ENCODE data around the gene RNF44. TPM values are rescaled to one million over a fixed set of nuclear protein-coding genes. Genes with fewer than 3 reads are reported as not detected.
"Not testable (repeated sequence)": the region's sequence is repeated elsewhere in the genome, so short reads cannot be mapped to it uniquely, and the experiment has no call there.

The RNF44 gene
- polyA plus RNA-seq, 4 donors: 13.5 to 56.9 (median 20.8) TPM

- Histone ChIP-seq H3K27ac (ENCODE audit: low read depth in 1 of 3, low read length in 2 of 3) (no peak overlapping the region), H3K27me3 (ENCODE audit: control insufficient read depth in 3 of 3, insufficient read depth in 3 of 3, low read length in 3 of 3) (no peaks in the 10 kb centered on the region), H3K4me3 (ENCODE audit: low read depth in 1 of 3, low read length in 3 of 3) (no peak overlapping the region), H3K36me3 (ENCODE audit: control insufficient read depth in 3 of 3, insufficient read depth in 2 of 3, low read depth in 1 of 3, low read length in 3 of 3) (peaks cover 12 to 62% (median 39%) of the 10 kb centered on the region in 3 donors), H3K9me3 (ENCODE audit: control insufficient read depth in 2 of 2, insufficient read depth in 1 of 2, low read depth in 1 of 2, low read length in 1 of 2) (no peaks in the 10 kb centered on the region), H3K4me1 (ENCODE audit: control insufficient read depth in 3 of 3, insufficient read depth in 2 of 3, low read depth in 1 of 3, low read length in 2 of 3) (peaks cover 0 to 4% (median 0%) of the 10 kb centered on the region in 3 donors)
- 93 to 100% (median 98%) methylated on average over 3 of the region's 3 CpGs for WGBS, 3 donors
- DNase-seq (no peak), FAIRE-seq (no peak)
Observed at GRCh38 chr5:176500511-176500910, 36.7 kb downstream of the RNF44 start.

GRCh38 chr5:176499273-176499672, 37.9 kb downstream of the RNF44 start:
- FAIRE-seq (no peak), DNase-seq (no peak)
- H3K4me1 ChIP-seq (ENCODE audit: control insufficient read depth in 3 of 3, insufficient read depth in 2 of 3, low read depth in 1 of 3, low read length in 2 of 3): peaks cover 0 to 4% (median 0%) of the 10 kb centered on the region in 3 donors
- H3K36me3 ChIP-seq (ENCODE audit: control insufficient read depth in 3 of 3, insufficient read depth in 2 of 3, low read depth in 1 of 3, low read length in 3 of 3): peaks cover 12 to 65% (median 38%) of the 10 kb centered on the region in 3 donors
- no peak overlapping the region for H3K4me3 ChIP-seq (ENCODE audit: low read depth in 1 of 3, low read length in 3 of 3)
- 94 to 96% (median 95%) methylated on average over 5 of the region's 5 CpGs for WGBS, 3 donors
- no peaks in the 10 kb centered on the region for H3K27me3 ChIP-seq (ENCODE audit: control insufficient read depth in 3 of 3, insufficient read depth in 3 of 3, low read length in 3 of 3)
- no peak overlapping the region for H3K27ac ChIP-seq (ENCODE audit: low read depth in 1 of 3, low read length in 2 of 3)
- no peaks in the 10 kb centered on the region for H3K9me3 ChIP-seq (ENCODE audit: control insufficient read depth in 2 of 2, insufficient read depth in 1 of 2, low read depth in 1 of 2, low read length in 1 of 2)

GRCh38 chr5:176497852-176498251, 39.4 kb downstream of the RNF44 start:
- no peaks in the 10 kb centered on the region for H3K27me3 ChIP-seq (ENCODE audit: control insufficient read depth in 3 of 3, insufficient read depth in 3 of 3, low read length in 3 of 3)
- peaks cover 23 to 60% (median 44%) of the 10 kb centered on the region in 3 donors for H3K36me3 ChIP-seq (ENCODE audit: control insufficient read depth in 3 of 3, insufficient read depth in 2 of 3, low read depth in 1 of 3, low read length in 3 of 3)
- FAIRE-seq (no peak), DNase-seq (no peak)
- H3K9me3 ChIP-seq (ENCODE audit: control insufficient read depth in 2 of 2, insufficient read depth in 1 of 2, low read depth in 1 of 2, low read length in 1 of 2): no peaks in the 10 kb centered on the region
- no peak overlapping the region for H3K4me3 ChIP-seq (ENCODE audit: low read depth in 1 of 3, low read length in 3 of 3)
- no peaks in the 10 kb centered on the region for H3K4me1 ChIP-seq (ENCODE audit: control insufficient read depth in 3 of 3, insufficient read depth in 2 of 3, low read depth in 1 of 3, low read length in 2 of 3)
- H3K27ac ChIP-seq (ENCODE audit: low read depth in 1 of 3, low read length in 2 of 3): no peak overlapping the region
- 92 to 95% (median 94%) methylated on average over 9 of the region's 9 CpGs for whole genome bisulfite sequencing, 3 donors

GRCh38 chr5:176492431-176492830, 44.8 kb downstream of the RNF44 start:
- no peaks in the 10 kb centered on the region for H3K9me3 ChIP-seq (ENCODE audit: control insufficient read depth in 2 of 2, insufficient read depth in 1 of 2, low read depth in 1 of 2, low read length in 1 of 2)
- no peak for DNase-seq
- no peaks in the 10 kb centered on the region for H3K27me3 ChIP-seq (ENCODE audit: control insufficient read depth in 3 of 3, insufficient read depth in 3 of 3, low read length in 3 of 3)
- 56 to 76% (median 69%) methylated on average over 3 of the region's 3 CpGs for WGBS, 3 donors
- H3K36me3 ChIP-seq (ENCODE audit: control insufficient read depth in 3 of 3, insufficient read depth in 2 of 3, low read depth in 1 of 3, low read length in 3 of 3): peaks cover 30 to 48% (median 33%) of the 10 kb centered on the region in 3 donors
- no peak for FAIRE-seq
- no peaks in the 10 kb centered on the region for H3K4me1 ChIP-seq (ENCODE audit: control insufficient read depth in 3 of 3, insufficient read depth in 2 of 3, low read depth in 1 of 3, low read length in 2 of 3)
- H3K4me3 ChIP-seq (ENCODE audit: low read depth in 1 of 3, low read length in 3 of 3): no peak overlapping the region
- H3K27ac ChIP-seq (ENCODE audit: low read depth in 1 of 3, low read length in 2 of 3): no peak overlapping the region

GRCh38 chr5:176491901-176492300, 45.3 kb downstream of the RNF44 start:
- Histone ChIP-seq H3K27me3 (ENCODE audit: control insufficient read depth in 3 of 3, insufficient read depth in 3 of 3, low read length in 3 of 3) (no peaks in the 10 kb centered on the region), H3K4me3 (ENCODE audit: low read depth in 1 of 3, low read length in 3 of 3) (no peak overlapping the region), H3K36me3 (ENCODE audit: control insufficient read depth in 3 of 3, insufficient read depth in 2 of 3, low read depth in 1 of 3, low read length in 3 of 3) (peaks cover 29 to 51% (median 32%) of the 10 kb centered on the region in 3 donors), H3K27ac (ENCODE audit: low read depth in 1 of 3, low read length in 2 of 3) (no peak overlapping the region), H3K4me1 (ENCODE audit: control insufficient read depth in 3 of 3, insufficient read depth in 2 of 3, low read depth in 1 of 3, low read length in 2 of 3) (no peaks in the 10 kb centered on the region), H3K9me3 (ENCODE audit: control insufficient read depth in 2 of 2, insufficient read depth in 1 of 2, low read depth in 1 of 2, low read length in 1 of 2) (no peaks in the 10 kb centered on the region)
- DNase-seq (no peak), FAIRE-seq (no peak)
- WGBS, 3 donors: 92 to 95% (median 92%) methylated on average over 8 of the region's 8 CpGs

- Histone ChIP-seq H3K9me3 (ENCODE audit: control insufficient read depth in 2 of 2, insufficient read depth in 1 of 2, low read depth in 1 of 2, low read length in 1 of 2) (no peaks in the 10 kb centered on the region), H3K36me3 (ENCODE audit: control insufficient read depth in 3 of 3, insufficient read depth in 2 of 3, low read depth in 1 of 3, low read length in 3 of 3) (peaks cover 23 to 45% (median 25%) of the 10 kb centered on the region in 3 donors), H3K27ac (ENCODE audit: low read depth in 1 of 3, low read length in 2 of 3) (no peak overlapping the region), H3K4me1 (ENCODE audit: control insufficient read depth in 3 of 3, insufficient read depth in 2 of 3, low read depth in 1 of 3, low read length in 2 of 3) (no peaks in the 10 kb centered on the region), H3K4me3 (ENCODE audit: low read depth in 1 of 3, low read length in 3 of 3) (no peak overlapping the region), H3K27me3 (ENCODE audit: control insufficient read depth in 3 of 3, insufficient read depth in 3 of 3, low read length in 3 of 3) (no peaks in the 10 kb centered on the region)
- 64 to 77% (median 75%) methylated on average over 3 of the region's 3 CpGs for WGBS, 3 donors
- FAIRE-seq (no peak), DNase-seq (no peak)
Observed at GRCh38 chr5:176491101-176491502, 46.1 kb downstream of the RNF44 start.

GRCh38 chr5:176490301-176490700, 46.9 kb downstream of the RNF44 start:
- Histone ChIP-seq H3K27ac (ENCODE audit: low read depth in 1 of 3, low read length in 2 of 3) (no peak overlapping the region), H3K27me3 (ENCODE audit: control insufficient read depth in 3 of 3, insufficient read depth in 3 of 3, low read length in 3 of 3) (no peaks in the 10 kb centered on the region), H3K4me1 (ENCODE audit: control insufficient read depth in 3 of 3, insufficient read depth in 2 of 3, low read depth in 1 of 3, low read length in 2 of 3) (no peaks in the 10 kb centered on the region), H3K36me3 (ENCODE audit: control insufficient read depth in 3 of 3, insufficient read depth in 2 of 3, low read depth in 1 of 3, low read length in 3 of 3) (peaks cover 25 to 42% (median 25%) of the 10 kb centered on the region in 3 donors), H3K9me3 (ENCODE audit: control insufficient read depth in 2 of 2, insufficient read depth in 1 of 2, low read depth in 1 of 2, low read length in 1 of 2) (no peaks in the 10 kb centered on the region), H3K4me3 (ENCODE audit: low read depth in 1 of 3, low read length in 3 of 3) (no peak overlapping the region)
- no peak for FAIRE-seq
- peak; percentile 46 to 55 for DNase-seq
- 84 to 100% (median 86%) methylated on average over 1 of the region's 1 CpG for WGBS, 3 donors

- H3K4me1 ChIP-seq (ENCODE audit: control insufficient read depth in 3 of 3, insufficient read depth in 2 of 3, low read depth in 1 of 3, low read length in 2 of 3): no peaks in the 10 kb centered on the region
- H3K27ac ChIP-seq (ENCODE audit: low read depth in 1 of 3, low read length in 2 of 3): no peak overlapping the region
- no peak for DNase-seq
- 93 to 100% (median 100%) methylated on average over 1 of the region's 1 CpG for WGBS, 3 donors
- no peaks in the 10 kb centered on the region for H3K9me3 ChIP-seq (ENCODE audit: control insufficient read depth in 2 of 2, insufficient read depth in 1 of 2, low read depth in 1 of 2, low read length in 1 of 2)
- no peaks in the 10 kb centered on the region for H3K27me3 ChIP-seq (ENCODE audit: control insufficient read depth in 3 of 3, insufficient read depth in 3 of 3, low read length in 3 of 3)
- H3K4me3 ChIP-seq (ENCODE audit: low read depth in 1 of 3, low read length in 3 of 3): no peak overlapping the region
- no peak for FAIRE-seq
- H3K36me3 ChIP-seq (ENCODE audit: control insufficient read depth in 3 of 3, insufficient read depth in 2 of 3, low read depth in 1 of 3, low read length in 3 of 3): peaks cover 22 to 37% (median 23%) of the 10 kb centered on the region in 3 donors
Observed at GRCh38 chr5:176489077-176489476, 48.1 kb downstream of the RNF44 start.

- WGBS, 3 donors: 98 to 100% (median 100%) methylated on average over 4 of the region's 4 CpGs
Observed at GRCh38 chr5:176487160-176487559, 50.0 kb downstream of the RNF44 start.

More at GRCh38 chr5:176487160-176487559, 50.0 kb downstream of the RNF44 start:
- not testable (repeated sequence) for H3K4me3 ChIP-seq (ENCODE audit: low read depth in 1 of 3, low read length in 3 of 3); H3K27ac ChIP-seq (ENCODE audit: low read depth in 1 of 3, low read length in 2 of 3); H3K4me1 ChIP-seq (ENCODE audit: control insufficient read depth in 3 of 3, insufficient read depth in 2 of 3, low read depth in 1 of 3, low read length in 2 of 3); H3K9me3 ChIP-seq (ENCODE audit: control insufficient read depth in 2 of 2, insufficient read depth in 1 of 2, low read depth in 1 of 2, low read length in 1 of 2); FAIRE-seq; DNase-seq; H3K27me3 ChIP-seq (ENCODE audit: control insufficient read depth in 3 of 3, insufficient read depth in 3 of 3, low read length in 3 of 3)
- peaks cover 10 to 41% (median 13%) of the 10 kb centered on the region in 3 donors for H3K36me3 ChIP-seq (ENCODE audit: control insufficient read depth in 3 of 3, insufficient read depth in 2 of 3, low read depth in 1 of 3, low read length in 3 of 3)
